ENCODE measurements around the gene JAZF1. TPM values are rescaled to one million over a fixed set of nuclear protein-coding genes. Genes with fewer than 3 reads are reported as not detected.

Gene JAZF1
- total and polyA plus RNA-seq, 4 donors: 5.2 to 16.5 (median 10.7) TPM

DNA sequence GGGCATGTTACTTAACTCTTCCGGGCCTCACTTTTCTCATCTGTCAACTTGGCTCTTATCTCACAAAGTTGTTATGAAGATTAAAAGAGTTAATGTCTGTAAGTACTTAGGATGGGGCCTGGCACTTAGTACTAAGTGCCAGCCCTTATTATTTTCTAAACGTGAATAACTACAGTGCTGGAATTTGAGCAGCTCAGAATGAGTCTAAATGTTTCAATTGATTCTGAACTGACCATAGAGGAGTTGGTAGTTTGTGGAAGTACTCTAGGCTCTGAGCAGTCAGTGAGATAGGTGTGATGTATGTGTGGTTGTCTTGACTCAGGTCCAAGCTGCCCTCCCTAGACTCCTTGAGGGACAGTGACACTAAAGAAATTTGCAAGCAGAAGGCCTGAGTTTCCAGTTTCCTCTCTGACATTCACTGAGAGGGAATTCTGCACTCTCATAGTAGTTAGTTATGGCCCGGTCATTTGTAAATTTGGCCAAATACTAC lies 18.5 kb upstream of the JAZF1 start:
- no peak for DNase-seq
- H3K9ac ChIP-seq (ENCODE audit: insufficient read depth in 1 of 2, low read length in 2 of 2): no peak overlapping the region
- WGBS, 2 donors: 83 to 94% methylated on average over 3 of the region's 3 CpGs
- no peak overlapping the region for H3K4me3 ChIP-seq
- no peak overlapping the region for H3K27ac ChIP-seq (ENCODE audit: low read depth in 1 of 2, low read length in 1 of 2)
- no peaks in the 10 kb centered on the region for H3K27me3 ChIP-seq (ENCODE audit: control insufficient read depth in 3 of 3, insufficient read depth in 3 of 3, low read length in 2 of 3)
- TF ChIP-seq, protein P1, sequence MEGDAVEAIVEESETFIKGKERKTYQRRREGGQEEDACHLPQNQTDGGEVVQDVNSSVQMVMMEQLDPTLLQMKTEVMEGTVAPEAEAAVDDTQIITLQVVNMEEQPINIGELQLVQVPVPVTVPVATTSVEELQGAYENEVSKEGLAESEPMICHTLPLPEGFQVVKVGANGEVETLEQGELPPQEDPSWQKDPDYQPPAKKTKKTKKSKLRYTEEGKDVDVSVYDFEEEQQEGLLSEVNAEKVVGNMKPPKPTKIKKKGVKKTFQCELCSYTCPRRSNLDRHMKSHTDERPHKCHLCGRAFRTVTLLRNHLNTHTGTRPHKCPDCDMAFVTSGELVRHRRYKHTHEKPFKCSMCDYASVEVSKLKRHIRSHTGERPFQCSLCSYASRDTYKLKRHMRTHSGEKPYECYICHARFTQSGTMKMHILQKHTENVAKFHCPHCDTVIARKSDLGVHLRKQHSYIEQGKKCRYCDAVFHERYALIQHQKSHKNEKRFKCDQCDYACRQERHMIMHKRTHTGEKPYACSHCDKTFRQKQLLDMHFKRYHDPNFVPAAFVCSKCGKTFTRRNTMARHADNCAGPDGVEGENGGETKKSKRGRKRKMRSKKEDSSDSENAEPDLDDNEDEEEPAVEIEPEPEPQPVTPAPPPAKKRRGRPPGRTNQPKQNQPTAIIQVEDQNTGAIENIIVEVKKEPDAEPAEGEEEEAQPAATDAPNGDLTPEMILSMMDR (IDR thresholded peaks at IDR 0.05; ENCODE audit: control extremely low read depth, extremely low read depth): no peak
- H3K9me3 ChIP-seq (ENCODE audit: control insufficient read depth in 4 of 4, insufficient read depth in 3 of 4, low read length in 3 of 4): no peaks in the 10 kb centered on the region
- ATAC-seq (ENCODE audit: insufficient read depth, low FRiP score): no peak
- no peaks in the 10 kb centered on the region for H3K4me1 ChIP-seq (ENCODE audit: control insufficient read depth in 5 of 5, insufficient read depth in 5 of 5, low read length in 5 of 5)
- H3K36me3 ChIP-seq (ENCODE audit: control insufficient read depth in 4 of 4, insufficient read depth in 4 of 4, low read length in 4 of 4): no peaks in the 10 kb centered on the region

DNA sequence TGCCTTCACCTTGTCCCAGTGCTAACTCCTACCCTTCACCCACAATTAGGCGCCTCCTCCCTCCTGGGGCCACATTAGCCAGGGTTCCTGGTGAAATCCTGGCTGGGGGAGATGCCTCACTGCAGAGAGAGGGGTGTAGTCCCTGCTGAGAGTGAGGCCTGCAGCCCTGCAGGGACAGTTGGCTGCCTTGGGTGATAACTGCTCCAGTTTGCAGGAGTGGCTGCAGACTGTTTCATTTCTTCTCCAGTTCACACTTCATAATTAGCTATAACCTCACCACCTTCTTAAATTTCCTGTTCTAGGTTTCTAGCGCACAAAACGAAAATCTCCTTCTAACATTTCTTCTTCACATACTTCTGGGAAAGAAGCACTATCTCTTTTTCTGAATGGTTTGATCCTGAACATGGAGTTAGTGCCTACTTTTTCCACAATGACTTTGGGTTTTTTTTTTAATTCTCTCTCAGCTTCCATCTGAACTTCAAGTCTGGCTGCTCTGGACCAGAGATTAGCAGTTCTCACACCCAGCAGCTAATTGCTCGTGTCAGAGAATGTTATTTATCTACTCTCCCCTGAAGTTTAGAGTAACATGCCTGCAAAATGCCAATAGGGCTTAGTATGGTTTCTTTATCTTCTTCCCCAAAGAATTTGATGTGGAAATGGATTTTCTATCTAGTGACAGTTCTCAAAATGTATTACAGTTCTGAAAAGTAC lies 15.5 kb upstream of the JAZF1 start:
- ATAC-seq (ENCODE audit: insufficient read depth, low FRiP score) (no peak), DNase-seq (no peak)
- Histone ChIP-seq H3K27ac (ENCODE audit: low read depth in 1 of 2, low read length in 1 of 2) (no peak overlapping the region), H3K9me3 (ENCODE audit: control insufficient read depth in 4 of 4, insufficient read depth in 3 of 4, low read length in 3 of 4) (no peaks in the 10 kb centered on the region), H3K36me3 (ENCODE audit: control insufficient read depth in 4 of 4, insufficient read depth in 4 of 4, low read length in 4 of 4) (no peaks in the 10 kb centered on the region), H3K4me1 (ENCODE audit: control insufficient read depth in 5 of 5, insufficient read depth in 5 of 5, low read length in 5 of 5) (no peaks in the 10 kb centered on the region), H3K9ac (ENCODE audit: insufficient read depth in 1 of 2, low read length in 2 of 2) (no peak overlapping the region), H3K27me3 (ENCODE audit: control insufficient read depth in 3 of 3, insufficient read depth in 3 of 3, low read length in 2 of 3) (no peaks in the 10 kb centered on the region), H3K4me3 (no peak overlapping the region)
- WGBS, 2 donors: 85 to 88% methylated on average over 4 of the region's 4 CpGs
- TF ChIP-seq, protein P1 (IDR thresholded peaks at IDR 0.05; ENCODE audit: control extremely low read depth, extremely low read depth): no peak

DNA sequence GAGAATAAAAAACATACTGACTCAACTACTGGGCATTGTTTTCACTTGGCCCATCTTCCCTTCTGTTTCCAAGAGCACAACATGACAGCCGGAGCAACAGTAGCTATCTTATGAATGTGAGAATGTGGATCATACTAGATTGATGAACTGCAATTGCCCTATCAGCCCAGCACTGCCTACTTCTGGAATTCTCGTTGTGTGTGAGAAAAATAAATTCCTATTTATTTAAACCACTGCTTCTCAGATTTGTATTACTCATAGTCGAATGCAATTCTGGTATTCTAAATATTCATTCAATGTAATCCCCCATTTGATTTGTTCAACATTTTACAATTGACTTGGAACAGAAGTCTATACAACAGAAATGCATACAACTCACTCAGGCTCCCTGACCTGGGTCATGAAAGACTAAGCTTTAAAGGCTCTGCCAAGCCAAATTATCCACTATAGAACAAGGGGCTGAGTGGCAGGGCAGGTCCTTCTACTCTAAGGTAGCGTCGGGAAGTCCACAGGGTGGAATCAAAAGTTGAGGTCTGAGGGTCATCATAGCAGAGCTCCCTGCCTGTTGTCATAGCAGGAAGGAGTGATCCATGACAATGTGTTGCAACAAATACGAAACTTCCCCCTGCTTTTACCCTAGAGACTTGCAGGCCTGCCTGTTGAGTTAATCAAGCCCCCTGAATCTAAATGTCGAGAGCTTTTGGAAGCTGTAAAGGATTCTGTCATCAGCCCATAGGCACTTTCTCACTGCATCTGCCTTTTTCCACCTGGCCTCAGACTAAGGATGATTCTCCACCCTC lies 12.4 kb upstream of the JAZF1 start:
- TF ChIP-seq, protein P1 (IDR thresholded peaks at IDR 0.05; ENCODE audit: control extremely low read depth, extremely low read depth): no peak
- Histone ChIP-seq H3K9me3 (ENCODE audit: control insufficient read depth in 4 of 4, insufficient read depth in 3 of 4, low read length in 3 of 4) (peaks cover 0 to 1% (median 0%) of the 10 kb centered on the region in 4 donors), H3K4me1 (ENCODE audit: control insufficient read depth in 5 of 5, insufficient read depth in 5 of 5, low read length in 5 of 5) (peaks cover 0 to 6% (median 0%) of the 10 kb centered on the region in 5 donors), H3K27ac (ENCODE audit: low read depth in 1 of 2, low read length in 1 of 2) (no peak overlapping the region), H3K27me3 (ENCODE audit: control insufficient read depth in 3 of 3, insufficient read depth in 3 of 3, low read length in 2 of 3) (no peaks in the 10 kb centered on the region), H3K4me3 (no peak overlapping the region), H3K36me3 (ENCODE audit: control insufficient read depth in 4 of 4, insufficient read depth in 4 of 4, low read length in 4 of 4) (no peaks in the 10 kb centered on the region), H3K9ac (ENCODE audit: insufficient read depth in 1 of 2, low read length in 2 of 2) (no peak overlapping the region)
- ATAC-seq (ENCODE audit: insufficient read depth, low FRiP score): no peak
- 56 to 72% methylated on average over 7 of the region's 7 CpGs for WGBS, 2 donors
- DNase-seq: no peak

Measured in lung (tissue), 12 donors.